Ishikawa (cell line): ENCODE results near the gene HERC3.

Experiments
- CREB1 ChIP-seq: IDR thresholded peaks from 2 replicates; pipeline ENCODE4 v1.6.1; 2012; ENCODE audit warnings: low read depth
- EGR1 ChIP-seq: IDR thresholded peaks from 2 replicates; pipeline ENCODE4 v1.6.1; 2012
- EP300 ChIP-seq: IDR thresholded peaks from 2 replicates; pipeline ENCODE4 v1.6.1; 2012; ENCODE audit warnings: borderline replicate concordance
- RAD21 ChIP-seq: IDR thresholded peaks from 2 replicates; pipeline ENCODE4 v1.6.1; 2012; ENCODE audit warnings: low read depth
- TAF1 ChIP-seq: IDR thresholded peaks from 2 replicates; pipeline ENCODE4 v1.6.1; 2012; ENCODE audit warnings: low read depth, mild to moderate bottlenecking
- TEAD4 ChIP-seq: IDR thresholded peaks from 2 replicates; pipeline ENCODE4 v1.6.1; 2012
- YY1 ChIP-seq: IDR thresholded peaks from 2 replicates; pipeline ENCODE4 v1.6.1; 2012; ENCODE audit warnings: low read depth
- ZBTB7A ChIP-seq: IDR thresholded peaks from 2 replicates; pipeline ENCODE4 v1.6.1; 2012; ENCODE audit warnings: low read depth
- TF ChIP-seq, protein P1 (sequence below): IDR thresholded peaks from 2 replicates; pipeline ENCODE4 v1.6.1; 2012
- TF ChIP-seq, protein P2 (sequence below): IDR thresholded peaks from 2 replicates; pipeline ENCODE4 v1.6.1; 2012; ENCODE audit warnings: low read depth, mild to moderate bottlenecking
- TF ChIP-seq, protein P3 (sequence below): IDR thresholded peaks from 2 replicates; pipeline ENCODE4 v1.6.1; 2012

DNA sequence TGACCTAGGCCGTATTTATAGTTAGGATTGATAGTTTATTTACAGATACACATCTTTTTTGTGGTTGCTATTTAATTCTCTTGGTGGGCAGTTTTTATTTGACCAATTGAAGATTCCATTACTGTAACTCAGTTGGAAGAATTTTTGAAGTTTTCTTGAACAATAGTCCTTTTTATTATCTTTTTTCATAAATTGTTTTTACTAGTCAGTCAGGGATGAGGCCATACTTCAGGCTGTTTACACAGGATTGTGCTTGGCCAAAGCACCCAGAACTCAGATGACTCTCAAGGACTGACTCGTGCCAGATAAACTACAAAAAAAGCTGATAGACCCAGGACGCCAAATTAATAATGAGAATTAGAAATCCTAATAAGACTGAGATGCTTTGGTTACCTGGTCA, 7.0 kb downstream of the HERC3 start:
- no peak for TF ChIP-seq TEAD4
- no peak for TF ChIP-seq YY1
- TF ChIP-seq, protein P1, sequence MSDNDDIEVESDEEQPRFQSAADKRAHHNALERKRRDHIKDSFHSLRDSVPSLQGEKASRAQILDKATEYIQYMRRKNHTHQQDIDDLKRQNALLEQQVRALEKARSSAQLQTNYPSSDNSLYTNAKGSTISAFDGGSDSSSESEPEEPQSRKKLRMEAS = no peak
- no peak for TF ChIP-seq EP300
- no peak for TF ChIP-seq RAD21
- TF ChIP-seq, protein P2, sequence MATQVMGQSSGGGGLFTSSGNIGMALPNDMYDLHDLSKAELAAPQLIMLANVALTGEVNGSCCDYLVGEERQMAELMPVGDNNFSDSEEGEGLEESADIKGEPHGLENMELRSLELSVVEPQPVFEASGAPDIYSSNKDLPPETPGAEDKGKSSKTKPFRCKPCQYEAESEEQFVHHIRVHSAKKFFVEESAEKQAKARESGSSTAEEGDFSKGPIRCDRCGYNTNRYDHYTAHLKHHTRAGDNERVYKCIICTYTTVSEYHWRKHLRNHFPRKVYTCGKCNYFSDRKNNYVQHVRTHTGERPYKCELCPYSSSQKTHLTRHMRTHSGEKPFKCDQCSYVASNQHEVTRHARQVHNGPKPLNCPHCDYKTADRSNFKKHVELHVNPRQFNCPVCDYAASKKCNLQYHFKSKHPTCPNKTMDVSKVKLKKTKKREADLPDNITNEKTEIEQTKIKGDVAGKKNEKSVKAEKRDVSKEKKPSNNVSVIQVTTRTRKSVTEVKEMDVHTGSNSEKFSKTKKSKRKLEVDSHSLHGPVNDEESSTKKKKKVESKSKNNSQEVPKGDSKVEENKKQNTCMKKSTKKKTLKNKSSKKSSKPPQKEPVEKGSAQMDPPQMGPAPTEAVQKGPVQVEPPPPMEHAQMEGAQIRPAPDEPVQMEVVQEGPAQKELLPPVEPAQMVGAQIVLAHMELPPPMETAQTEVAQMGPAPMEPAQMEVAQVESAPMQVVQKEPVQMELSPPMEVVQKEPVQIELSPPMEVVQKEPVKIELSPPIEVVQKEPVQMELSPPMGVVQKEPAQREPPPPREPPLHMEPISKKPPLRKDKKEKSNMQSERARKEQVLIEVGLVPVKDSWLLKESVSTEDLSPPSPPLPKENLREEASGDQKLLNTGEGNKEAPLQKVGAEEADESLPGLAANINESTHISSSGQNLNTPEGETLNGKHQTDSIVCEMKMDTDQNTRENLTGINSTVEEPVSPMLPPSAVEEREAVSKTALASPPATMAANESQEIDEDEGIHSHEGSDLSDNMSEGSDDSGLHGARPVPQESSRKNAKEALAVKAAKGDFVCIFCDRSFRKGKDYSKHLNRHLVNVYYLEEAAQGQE = no peak
- TF ChIP-seq ZBTB7A = no peak
- TF ChIP-seq CREB1 = no peak
- TF ChIP-seq, protein P3, sequence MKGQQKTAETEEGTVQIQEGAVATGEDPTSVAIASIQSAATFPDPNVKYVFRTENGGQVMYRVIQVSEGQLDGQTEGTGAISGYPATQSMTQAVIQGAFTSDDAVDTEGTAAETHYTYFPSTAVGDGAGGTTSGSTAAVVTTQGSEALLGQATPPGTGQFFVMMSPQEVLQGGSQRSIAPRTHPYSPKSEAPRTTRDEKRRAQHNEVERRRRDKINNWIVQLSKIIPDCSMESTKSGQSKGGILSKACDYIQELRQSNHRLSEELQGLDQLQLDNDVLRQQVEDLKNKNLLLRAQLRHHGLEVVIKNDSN = no peak
- TF ChIP-seq TAF1 = no peak
- TF ChIP-seq EGR1 = no peak
